RPMI7951 (cell line): Measurements from ENCODE around the gene STARD3NL. TPM values are rescaled to one million over a fixed set of nuclear protein-coding genes. Genes with fewer than 3 reads are reported as not detected.

Experiments
- DNase-seq: peaks from one replicate; pipeline ENCODE4 v3.0.0-alpha.2; 2012; ENCODE audit warnings: low read depth
- total RNA-seq: library from RNA; depleted of rRNA; stranded (reverse); fragments of >200 nt; shearing (Covaris generic); gene quantifications from 2 replicates; pipeline ENCODE4 v1.2.3, GENCODE V29; 2014

The STARD3NL gene
- total RNA-seq, 1 experiment from 2014 or later, result 189 TPM

- no peak for DNase-seq
These were observed 4.4 kb downstream of the STARD3NL start for GRCh38 chr7:38182450-38182849.

- no peak for DNase-seq
These were observed 7.6 kb downstream of the STARD3NL start for GRCh38 chr7:38185395-38186307.

- DNase-seq, result peak; percentile 86
These were observed 8.7 kb downstream of the STARD3NL start for GRCh38 chr7:38186593-38187314.

GRCh38 chr7:38187794-38188440 is 9.9 kb downstream of the STARD3NL start:
- no peak for DNase-seq

- no peak for DNase-seq
These were observed 11.3 kb downstream of the STARD3NL start for GRCh38 chr7:38189231-38189938.

GRCh38 chr7:38190011-38190410 is 12.0 kb downstream of the STARD3NL start:
- DNase-seq, result peak; percentile 40

GRCh38 chr7:38191791-38192190 is 13.7 kb downstream of the STARD3NL start:
- no peak for DNase-seq

- no peak for DNase-seq
These were observed 14.3 kb downstream of the STARD3NL start for GRCh38 chr7:38192327-38192726.

- peak; percentile 42 for DNase-seq
These were observed 18.0 kb downstream of the STARD3NL start for GRCh38 chr7:38195804-38196595.

- no peak for DNase-seq
These were observed 20.3 kb downstream of the STARD3NL start for GRCh38 chr7:38198366-38198765.

GRCh38 chr7:38199154-38199553 is 21.1 kb downstream of the STARD3NL start:
- DNase-seq, result no peak

GRCh38 chr7:38199782-38200181 is 21.7 kb downstream of the STARD3NL start:
- DNase-seq, result no peak

GRCh38 chr7:38206071-38206470 is 28.0 kb downstream of the STARD3NL start:
- no peak for DNase-seq

- DNase-seq, result no peak
These were observed 29.8 kb downstream of the STARD3NL start for GRCh38 chr7:38207843-38208242.

- DNase-seq, result no peak
These were observed 33.4 kb downstream of the STARD3NL start for GRCh38 chr7:38211486-38211885.

- DNase-seq, result no peak
These were observed 33.9 kb downstream of the STARD3NL start for GRCh38 chr7:38211940-38212339.

GRCh38 chr7:38215115-38215514 is 37.1 kb downstream of the STARD3NL start:
- DNase-seq, result peak; percentile 22

GRCh38 chr7:38215735-38216670 is 38.0 kb downstream of the STARD3NL start:
- peak; percentile 92 for DNase-seq

GRCh38 chr7:38217672-38218071 is 39.6 kb downstream of the STARD3NL start:
- DNase-seq, result no peak

GRCh38 chr7:38220452-38220851 is 42.4 kb downstream of the STARD3NL start:
- DNase-seq, result no peak
